ENCODE data around the gene DOLPP1.
"Not testable (repeated sequence)": the region's sequence is repeated elsewhere in the genome, so short reads cannot be mapped to it uniquely, and the experiment has no call there.

The DOLPP1 gene

DNA sequence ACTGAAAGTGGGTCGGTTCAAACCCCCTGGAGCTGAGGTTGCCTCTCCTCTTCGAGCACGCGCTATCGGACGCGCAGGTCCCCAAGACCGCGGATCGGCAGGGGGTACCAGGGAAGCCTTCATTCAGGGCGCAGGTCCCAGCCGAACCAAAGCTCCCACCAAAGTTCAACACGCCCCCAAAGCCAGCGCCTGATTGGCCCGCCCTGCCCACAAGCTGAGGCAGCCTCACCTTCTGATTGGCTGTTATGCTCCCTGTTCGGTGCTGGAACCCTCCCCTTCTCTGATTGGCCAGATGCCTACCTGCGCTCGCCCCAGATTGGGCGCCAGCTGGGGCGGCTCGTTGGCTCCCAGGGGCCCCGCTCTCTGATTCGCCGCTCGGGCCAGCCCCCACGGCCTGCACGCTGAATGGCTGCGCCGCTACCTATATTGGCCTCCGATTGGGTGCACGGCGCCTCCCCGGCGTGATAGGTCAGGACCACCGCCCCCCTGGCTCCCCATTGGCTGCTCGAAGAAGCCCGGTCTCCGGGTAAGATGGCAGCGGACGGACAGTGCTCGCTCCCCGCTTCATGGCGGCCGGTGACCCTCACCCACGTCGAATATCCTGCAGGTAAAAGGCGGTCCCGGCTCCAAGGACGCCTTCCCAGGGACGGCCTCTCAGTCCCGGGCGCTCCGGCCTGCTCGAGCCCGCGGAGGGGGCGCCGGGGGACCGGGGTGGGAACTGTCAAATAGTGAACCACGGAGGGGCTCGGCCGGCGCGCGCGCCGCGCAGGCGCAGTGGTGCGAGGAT is at the start of gene DOLPP1:
TSS of gene DOLPP1 (plus strand) at position 511 of the 787 bp plus-strand sequence. CDS start at position 532, 21 bp downstream.
- peak; percentile 89 to 95 for DNase-seq

DNA sequence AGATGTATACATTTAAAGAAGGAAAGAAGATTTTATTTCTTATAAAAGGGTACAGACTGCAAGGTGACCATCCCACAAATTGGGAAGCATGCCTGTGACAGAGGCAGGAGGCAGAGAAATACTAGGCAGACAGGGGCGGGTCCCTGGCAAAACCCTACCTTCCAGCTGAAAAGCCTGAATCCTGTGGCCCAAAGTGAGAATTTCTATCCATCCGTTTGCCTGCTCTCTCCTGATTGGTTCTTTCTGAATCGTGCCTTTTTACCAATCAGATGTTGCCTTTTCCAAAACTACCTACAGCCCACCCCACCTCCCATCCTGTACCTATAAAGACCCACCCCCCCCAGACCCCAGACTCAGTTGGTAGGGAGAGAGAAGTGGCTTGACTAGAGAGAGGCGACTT is 49.4 kb upstream of the DOLPP1 start:
- no peak for DNase-seq

DNA sequence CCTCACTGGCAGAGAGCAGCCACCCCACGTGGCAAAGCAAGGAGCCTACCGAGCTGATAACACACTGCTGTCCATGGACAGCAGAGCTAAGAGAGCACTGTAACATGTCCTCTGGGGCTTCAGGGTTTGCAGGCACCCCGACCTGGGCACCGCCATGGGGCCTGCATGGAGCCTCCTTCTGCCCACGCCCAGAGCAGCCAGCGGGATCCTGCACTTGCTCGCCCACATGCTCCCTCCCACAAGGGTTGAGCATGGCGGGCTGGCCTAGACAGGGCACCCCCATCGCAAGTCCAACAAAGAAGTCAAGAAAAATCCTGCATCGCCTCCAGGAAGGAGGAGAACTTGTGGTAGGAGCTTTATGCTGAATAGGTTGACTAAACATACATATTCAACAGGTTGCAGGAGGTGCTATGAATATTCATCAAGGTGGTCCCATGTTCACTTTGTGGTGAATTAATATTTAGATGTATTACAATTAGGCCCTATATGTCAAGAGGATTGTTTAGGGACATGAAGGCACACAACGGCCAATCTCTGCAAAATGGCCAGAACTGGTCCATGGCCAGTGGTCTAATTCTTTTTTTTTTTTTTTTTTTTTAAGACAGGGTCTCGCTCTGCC is 48.3 kb upstream of the DOLPP1 start:
- no peak for DNase-seq

DNA sequence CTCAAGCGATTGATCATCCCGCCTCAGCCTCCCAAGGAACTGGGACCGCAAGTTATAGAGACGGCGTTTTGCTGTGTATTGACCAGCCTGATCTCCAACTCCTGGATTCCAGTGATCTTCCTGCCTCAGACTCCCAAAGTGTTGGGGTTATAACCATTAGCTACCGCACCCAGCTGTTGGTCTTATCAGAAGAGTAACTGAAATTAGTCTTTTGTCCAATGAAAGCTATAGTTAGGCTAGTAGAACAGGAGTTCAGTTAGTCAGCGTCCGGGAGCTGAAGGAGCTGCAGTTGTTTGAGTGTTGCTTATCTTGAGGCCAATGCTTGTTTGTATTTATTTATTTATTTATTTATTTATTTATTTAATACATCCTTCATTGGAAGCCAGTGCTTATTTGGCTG is 47.7 kb upstream of the DOLPP1 start:
- DNase-seq = no peak

GRCh38 chr9:129035838-129036237 is 45.1 kb upstream of the DOLPP1 start:
- DNase-seq = not testable (repeated sequence)

- peak; percentile 95 for DNase-seq
Observed at GRCh38 chr9:129036241-129036922, 44.5 kb upstream of the DOLPP1 start, which contains the start of gene MIGA2. MIGA2 (plus strand) TSS chr9:129036626; CDS start chr9:129040595, 3,969 bp downstream.

DNA sequence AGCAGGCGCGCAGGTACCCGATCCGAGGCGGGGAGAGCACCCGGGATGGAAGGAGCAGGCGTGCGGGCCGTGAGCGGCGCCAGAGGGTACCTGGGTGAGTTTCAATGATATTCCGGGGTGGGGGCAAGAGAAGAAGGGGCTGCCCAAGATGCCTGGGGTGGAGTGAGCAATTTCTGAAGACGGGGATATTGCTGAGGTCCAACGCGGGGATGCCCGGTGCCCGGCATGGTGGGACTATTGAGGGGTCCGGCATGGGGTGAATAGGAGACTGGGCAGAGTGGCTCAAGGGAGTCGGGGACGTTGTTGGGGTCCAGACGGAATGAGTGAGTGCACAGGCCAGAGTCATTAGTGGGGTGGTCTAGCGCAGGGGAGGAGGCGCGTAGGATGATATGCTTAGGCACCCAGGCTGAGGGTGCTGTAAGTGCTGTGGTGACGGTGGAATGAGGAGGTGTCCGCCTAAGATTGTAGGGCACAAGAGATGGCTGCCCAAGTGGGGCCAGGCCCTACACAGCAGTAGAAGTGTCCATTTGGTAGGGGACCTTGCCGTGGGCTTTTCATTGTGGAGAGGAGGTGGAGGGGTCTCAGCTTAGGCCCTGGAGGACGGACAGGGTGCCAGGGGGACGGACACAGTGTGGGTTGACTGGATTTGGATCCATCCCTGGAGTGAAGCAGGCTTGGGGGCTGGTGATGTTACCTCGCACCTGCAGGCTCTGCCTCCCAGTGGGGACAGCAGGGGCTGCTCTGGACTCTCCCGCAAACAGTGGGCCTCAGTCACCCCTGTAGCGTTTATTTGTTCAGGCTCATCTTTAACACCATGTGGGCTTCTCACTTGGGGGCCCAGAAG is 43.8 kb upstream of the DOLPP1 start:
- no peak for DNase-seq

DNA sequence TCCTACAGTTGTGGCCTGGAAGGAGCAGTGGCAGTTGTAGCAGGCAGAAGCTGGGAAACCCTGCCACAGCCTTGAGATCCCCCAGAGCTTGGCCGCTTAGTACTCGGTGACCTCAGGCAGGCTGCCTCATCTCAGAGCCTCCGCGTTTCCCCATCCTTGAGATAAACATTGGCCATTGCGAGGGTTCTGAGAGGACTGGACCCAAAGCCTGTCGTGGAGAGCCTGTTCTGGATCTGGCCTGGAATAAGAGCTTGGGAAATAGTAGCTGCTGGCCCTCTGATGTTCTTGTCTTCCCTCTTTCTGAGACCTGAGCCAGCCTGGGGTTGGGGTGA is 43.2 kb upstream of the DOLPP1 start:
- no peak for DNase-seq

DNA sequence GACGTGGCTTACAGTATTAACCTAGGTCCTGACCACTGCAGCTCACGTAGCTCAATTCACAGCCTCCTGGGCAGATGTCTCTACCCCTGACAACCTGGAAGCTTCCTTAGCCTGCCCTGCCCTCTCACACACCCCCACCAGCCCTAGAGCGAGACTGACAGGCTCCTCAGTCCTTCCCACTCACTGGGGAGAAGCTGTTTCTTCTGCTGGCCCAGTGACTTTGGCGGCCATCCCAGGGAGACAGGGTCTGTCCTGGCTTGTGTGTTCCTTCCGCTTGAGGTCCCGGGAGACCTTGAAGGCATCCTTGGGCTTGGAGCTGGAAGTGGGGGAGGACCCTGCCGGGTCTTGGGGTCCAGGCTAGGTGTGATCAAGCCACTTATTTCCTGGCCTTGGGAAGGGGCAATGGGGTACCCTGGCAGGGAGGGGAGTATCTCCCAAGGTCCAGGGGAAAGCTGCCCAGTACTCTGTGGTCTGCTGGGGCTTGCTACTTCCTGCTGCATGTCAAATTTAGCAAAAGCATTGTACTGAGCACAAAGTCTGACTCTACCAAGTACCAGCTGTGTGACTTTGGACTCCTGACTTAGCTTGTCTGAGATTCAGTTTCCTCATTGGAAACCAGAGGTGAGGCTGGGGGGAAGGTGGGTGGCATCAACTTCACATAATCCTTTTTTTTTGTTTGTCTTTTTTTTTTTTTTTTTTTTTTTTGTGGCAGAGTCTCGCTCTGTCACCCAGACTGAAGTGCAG is 42.6 kb upstream of the DOLPP1 start:
- DNase-seq = no peak

- no peak for DNase-seq
Observed at GRCh38 chr9:129040113-129040643, 40.7 kb upstream of the DOLPP1 start.

GRCh38 chr9:129042016-129042415 is 38.9 kb upstream of the DOLPP1 start:
- DNase-seq = no peak

DNA sequence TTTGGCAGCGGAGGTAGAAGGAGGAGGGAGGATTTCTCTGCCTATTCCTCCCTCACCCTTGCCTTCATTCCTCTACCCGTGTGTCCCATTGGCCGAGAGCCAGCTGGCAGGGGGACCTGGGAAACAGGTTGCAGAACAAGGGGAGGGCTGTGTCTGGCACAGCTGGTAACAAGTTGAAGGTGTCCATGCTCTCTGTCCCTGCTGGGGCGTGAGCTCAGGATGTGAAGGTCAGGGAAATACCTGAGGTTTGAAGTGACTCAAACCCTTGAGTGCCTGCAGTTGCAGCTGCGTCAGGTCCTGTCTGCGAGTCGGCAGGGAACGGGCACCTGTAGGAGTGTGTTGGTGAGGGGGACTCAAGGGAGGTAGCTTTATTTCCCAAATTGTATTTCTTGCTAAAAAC is 28.3 kb upstream of the DOLPP1 start:
- peak in 1 of 2 experiments; percentile 2 for DNase-seq

- no peak for DNase-seq
Observed at GRCh38 chr9:129053020-129053419, 27.9 kb upstream of the DOLPP1 start.

DNA sequence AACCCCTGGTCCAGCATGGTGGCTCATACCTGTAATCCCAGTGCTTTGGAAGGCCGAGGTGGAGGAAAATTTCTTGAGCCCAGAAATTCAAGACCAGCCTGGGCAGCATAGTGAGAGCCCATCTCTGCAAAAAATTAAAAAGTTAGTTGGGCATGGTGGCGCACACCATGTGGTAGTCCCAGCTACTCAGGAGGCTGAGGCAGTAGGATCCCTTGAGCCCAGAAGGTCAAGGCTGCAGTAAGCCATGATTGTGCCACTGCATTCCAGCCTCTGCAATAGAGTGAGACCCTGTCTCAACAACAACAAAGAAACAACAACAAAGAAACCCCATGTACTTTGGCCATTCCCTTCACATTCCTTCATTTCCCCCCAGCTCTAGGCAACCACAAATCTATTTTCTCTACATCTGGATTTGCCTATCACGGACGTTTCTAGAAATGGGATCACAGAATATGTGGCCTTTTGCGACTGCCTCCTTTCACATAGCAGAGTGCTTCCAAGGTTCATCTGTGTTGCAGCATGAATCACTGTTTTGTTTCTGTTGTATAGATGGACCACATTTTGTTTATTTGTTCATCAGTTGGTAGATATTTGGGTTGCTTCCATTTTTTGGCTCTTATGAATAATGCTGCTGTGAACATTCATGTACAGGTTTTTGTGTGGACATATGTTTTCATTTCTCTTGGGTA is 26.6 kb upstream of the DOLPP1 start:
- DNase-seq = no peak

- DNase-seq = no peak
Observed at GRCh38 chr9:129058965-129059795, 21.7 kb upstream of the DOLPP1 start.

GRCh38 chr9:129059796-129060785 is 20.8 kb upstream of the DOLPP1 start:
- DNase-seq = no peak

- no peak for DNase-seq
Observed at GRCh38 chr9:129060991-129061390, 19.9 kb upstream of the DOLPP1 start.

DNA sequence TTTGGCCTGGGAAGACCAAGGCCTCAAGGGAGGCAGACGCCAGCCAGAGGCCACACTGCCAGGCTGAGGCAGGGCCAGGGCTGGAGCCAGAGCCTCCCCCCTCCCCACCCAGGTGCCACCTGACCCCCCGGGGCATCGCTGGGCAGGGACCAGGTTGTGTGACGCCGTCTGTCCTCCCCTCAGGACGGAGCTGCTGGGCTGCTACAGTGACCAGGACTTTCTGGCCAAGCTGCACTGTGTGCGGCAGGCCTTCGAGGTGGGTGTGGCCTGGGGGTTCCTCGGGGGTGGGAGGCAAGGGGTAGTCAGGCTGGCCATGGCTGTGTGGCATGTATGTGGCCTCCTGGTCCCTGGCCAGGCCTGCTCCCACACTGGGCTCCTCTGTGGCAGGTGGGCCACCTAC is 17.9 kb upstream of the DOLPP1 start:
- DNase-seq = no peak

DNA sequence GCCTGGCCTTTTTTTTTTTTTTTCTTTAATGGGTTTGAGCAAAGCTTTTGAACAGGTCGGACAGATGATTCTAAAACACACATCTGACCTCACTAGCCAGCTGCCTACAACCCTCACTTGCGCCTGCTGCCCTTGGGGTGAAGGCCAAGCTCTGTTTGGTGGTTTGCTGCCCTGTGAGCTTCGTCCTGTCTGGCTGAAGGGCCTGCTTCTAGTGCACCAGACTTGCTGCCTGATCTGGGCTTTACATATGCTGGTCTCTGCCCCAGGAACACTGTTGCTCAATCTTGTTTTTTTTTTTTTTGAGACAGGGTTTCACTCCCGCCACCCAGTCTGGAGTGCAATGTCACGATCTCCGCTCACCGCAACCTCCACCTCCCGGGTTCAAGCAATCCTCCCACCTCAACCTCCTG is 16.4 kb upstream of the DOLPP1 start:
- DNase-seq = no peak

Data from NCI-H446 (cell line).